HG03442 (cell line): ENCODE data around the gene KIF26A.

Source experiments
- ATAC-seq: cut with Tn5 transposase; IDR thresholded peaks from one replicate; pipeline ENCODE4 v1.9.1; 2021; ENCODE audit warnings: mild to moderate bottlenecking, moderate library complexity; ENCODE audit not compliant: unreplicated experiment

The KIF26A gene

DNA sequence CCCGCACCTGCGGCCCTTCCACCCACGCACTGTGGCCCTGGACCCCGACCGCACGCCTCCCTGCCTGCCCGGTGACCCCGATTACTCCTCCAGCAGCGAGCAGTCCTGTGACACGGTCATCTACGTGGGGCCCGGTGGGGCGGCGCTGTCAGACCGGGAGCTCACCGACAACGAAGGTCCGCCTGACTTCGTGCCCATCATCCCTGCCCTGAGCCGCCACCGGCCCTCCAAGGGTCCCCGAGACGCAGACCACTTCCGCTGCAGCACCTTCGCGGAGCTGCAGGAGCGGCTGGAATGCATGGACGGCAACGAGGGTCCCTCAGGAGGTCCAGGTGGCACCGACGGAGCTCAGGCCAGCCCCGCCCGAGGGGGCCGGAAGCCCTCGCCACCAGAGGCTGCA, 36.7 kb downstream of the KIF26A start:
- ATAC-seq, result no peak

DNA sequence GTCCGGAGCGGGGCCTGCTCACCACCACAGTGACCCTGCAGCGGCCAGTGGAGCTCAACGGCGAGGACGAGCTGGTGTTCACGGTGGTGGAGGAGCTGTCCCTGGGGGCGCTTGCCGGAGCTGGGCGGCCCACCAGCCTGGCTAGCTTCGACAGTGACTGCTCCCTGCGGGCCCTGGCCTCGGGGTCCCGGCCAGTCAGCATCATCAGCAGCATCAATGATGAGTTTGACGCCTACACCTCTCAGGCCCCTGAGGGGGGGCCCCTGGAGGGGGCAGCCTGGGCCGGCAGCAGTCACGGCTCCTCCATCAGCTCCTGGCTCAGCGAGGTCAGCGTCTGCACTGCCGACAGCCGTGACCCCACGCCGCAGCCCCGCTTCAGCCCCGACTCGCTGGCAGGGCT, 37.4 kb downstream of the KIF26A start:
- no peak for ATAC-seq

DNA sequence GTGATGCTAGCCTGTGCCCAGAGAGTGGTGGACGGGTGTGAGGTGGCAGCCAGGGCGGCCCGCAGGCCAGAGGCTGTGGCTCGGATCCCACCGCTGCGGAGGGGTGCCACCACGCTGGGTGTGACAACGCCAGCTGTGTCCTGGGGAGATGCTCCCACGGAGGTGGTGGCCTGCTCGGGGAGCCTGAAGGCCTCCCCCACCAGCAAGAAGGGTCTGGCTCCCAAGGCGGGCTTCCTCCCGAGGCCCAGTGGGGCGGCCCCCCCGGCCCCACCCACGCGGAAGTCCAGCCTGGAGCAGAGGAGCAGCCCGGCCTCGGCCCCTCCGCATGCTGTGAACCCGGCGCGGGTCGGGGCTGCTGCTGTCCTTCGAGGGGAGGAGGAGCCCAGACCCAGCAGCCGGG, 38.2 kb downstream of the KIF26A start:
- ATAC-seq, result no peak

DNA sequence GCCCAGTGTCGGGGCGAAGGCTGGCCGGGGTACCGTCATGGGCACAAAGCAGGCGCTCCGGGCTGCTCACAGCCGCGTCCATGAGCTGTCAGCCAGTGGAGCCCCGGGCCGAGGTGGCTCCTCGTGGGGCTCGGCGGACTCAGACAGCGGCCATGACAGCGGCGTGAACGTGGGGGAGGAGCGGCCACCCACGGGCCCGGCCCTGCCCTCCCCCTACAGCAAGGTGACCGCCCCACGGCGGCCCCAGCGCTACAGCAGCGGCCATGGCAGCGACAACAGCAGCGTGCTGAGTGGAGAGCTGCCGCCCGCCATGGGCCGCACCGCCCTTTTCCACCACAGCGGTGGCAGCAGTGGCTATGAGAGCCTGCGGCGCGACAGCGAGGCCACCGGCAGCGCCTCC, 39.0 kb downstream of the KIF26A start:
- no peak for ATAC-seq

DNA sequence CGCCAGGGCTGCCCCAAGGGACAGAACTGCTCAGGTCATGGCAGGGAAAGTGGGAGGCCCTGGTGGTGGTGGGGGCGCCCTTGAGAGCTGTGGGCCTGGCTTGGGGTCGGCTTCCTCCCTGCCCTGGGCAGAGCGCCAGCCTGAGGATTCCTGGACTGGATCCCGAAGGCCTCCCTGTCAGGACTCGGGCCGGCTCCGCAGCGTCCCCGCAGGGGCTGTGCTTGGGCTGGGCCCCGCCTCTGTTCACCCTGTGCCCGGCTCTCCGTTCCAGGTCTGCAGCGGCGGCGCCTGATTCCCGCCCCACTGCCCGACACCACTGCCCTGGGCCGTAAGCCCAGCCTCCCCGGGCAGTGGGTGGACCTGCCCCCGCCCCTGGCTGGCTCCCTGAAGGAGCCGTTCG, 39.9 kb downstream of the KIF26A start:
- ATAC-seq, result no peak

DNA sequence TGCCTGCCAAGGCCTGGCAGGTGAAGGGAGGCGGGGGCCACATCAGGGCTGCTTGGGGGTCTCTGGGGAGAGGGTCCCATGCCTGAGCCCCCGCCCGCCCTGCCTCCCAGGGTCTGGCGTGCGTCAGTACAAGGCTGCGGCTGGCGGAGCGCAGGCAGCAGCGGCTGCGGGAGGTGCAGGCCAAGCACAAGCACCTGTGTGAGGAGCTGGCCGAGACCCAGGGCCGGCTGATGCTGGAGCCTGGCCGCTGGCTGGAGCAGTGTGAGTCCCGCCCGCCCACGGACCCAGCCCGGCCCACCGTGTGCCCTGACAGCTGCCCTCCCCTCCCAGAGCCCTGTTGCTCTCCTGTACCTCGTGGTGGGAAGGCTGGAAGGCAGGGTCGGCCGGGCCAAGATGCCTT, 40.7 kb downstream of the KIF26A start:
- no peak for ATAC-seq

DNA sequence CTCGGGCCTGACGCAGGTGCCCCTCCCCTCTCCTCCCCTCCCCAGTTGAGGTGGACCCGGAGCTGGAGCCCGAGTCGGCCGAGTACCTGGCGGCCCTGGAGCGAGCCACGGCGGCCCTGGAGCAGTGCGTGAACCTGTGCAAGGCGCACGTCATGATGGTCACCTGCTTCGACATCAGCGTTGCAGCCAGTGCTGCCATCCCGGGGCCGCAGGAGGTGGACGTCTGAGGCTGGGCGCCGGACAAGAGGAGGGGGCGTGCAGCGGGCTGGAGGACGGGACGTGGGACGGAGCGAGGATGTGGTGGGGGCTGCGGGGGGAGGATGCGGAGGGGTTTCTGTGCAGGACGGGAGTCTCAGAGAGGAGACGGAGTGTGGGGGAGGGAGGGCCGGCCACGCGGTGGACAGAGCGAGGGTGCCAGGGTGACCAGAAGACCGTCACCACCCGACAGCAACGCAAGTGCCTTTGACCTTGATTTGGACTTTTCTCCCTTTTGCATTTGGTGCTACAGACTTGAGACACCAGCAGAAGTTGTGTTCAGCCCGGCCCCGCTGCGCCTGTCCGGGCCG, 41.3 kb downstream of the KIF26A start:
- no peak for ATAC-seq

DNA sequence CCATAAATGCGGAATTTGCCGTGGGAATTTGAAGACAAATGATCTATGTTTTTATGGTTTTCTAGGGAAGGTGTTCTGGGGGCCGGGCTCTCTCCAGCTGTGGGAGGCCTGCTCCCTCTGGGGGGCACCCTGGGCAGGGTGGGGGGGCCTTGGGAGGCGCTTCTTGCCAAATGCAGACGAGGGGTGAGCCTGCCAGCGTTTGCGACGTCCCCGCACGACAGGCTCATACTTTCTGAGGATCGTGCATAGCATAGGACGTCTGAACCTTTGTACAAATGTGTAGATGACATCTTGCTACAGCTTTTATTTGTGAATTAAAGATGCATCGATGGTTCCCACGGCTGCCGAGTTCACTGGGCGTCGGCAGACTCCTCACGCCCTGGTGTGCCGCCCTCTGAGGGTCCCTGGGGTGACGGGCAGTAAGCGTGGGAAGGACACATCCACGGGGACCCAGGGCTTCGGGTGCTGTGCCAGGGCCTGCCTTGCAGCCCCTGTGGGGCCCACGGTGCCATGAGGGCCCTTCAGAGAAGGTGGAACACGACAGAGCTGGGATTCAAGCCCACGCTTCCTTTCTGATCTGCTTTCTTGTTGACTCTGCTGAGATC, 42.3 kb downstream of the KIF26A start:
- ATAC-seq, result no peak

DNA sequence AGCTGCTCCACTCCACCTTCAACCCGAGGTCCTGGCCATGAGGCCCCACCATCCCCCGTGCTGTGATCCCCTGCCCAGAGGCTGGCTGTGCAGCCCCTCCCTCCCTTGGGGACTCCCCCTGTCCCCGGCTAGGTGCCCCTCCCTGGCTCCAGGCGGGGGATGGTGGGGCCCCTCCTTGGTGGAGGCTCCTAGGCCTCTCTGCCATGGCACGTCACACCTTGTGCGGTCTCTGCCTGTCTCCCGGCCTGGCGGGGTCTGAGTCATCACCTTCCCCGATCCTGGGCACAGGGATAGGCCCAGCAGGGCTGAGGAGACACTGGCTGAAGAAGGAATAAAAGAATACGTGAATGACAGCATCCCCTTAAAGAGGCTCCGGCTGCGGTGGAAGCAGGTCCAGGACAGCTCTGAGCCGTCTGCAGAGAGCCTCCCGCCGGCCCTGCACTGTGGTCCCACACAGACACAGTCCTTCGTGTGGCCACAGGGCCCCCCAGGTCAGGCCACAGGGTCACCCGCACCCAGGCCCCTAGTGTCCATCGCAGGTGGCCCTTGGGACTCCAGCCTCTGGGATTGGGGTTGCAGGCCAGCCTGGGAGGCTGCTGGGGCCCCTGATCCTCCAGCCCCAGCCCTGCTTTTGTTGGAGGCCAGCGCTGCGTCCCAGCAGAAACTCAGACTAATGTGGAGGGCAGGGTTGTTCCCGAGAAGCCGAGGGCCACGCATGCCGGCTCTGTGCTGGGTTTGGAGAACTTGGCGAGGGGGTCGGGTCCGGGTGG, 43.6 kb downstream of the KIF26A start:
- ATAC-seq, result no peak

DNA sequence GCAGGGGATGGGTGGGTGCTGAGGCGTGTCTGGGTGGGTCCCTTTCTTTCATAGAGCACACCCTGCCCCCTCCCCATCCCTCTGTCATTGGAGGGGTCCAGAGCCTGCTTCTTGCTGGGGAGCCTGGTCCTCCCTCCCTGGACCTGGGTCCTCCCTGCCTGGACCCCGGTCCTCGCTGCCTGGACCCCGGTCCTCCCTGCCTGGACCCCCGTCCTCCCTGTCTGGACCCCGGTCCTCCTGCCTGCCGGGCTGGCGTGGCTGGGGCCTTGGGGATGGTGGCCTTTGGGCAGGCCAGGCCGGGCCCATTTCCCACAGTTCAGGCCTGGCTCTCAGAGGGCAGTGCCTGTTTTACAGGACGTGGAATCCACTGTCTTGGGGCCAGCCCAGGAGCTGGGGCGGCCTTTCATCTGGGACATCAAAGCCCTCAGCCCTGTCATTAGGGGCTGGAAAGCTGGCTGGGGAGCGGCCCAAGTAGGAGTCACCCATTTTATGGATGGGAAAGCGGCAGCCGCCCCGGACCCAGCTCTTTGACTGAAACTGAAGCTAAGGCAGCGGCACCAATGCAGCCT, 44.6 kb downstream of the KIF26A start:
- no peak for ATAC-seq

DNA sequence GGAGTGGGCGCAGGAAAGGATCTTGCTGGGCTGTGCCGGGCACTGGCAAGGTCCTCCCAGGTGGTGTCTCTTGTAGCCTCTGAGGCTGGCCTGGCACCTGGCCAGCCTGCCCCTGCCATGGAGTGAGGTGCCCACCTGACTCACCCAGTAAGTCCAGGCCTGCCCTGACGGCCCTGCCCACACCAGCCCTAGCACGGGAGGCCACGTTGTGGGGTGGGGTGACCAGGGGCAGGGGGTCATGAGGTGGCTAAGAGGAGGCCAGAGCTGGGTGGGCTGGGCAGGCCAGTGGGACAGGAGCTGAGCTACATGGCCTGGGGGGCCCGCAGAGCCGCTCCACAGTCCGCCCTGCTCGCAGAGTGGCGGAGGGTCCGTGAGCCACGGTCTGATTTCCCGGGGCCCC, 45.4 kb downstream of the KIF26A start:
- ATAC-seq, result no peak

DNA sequence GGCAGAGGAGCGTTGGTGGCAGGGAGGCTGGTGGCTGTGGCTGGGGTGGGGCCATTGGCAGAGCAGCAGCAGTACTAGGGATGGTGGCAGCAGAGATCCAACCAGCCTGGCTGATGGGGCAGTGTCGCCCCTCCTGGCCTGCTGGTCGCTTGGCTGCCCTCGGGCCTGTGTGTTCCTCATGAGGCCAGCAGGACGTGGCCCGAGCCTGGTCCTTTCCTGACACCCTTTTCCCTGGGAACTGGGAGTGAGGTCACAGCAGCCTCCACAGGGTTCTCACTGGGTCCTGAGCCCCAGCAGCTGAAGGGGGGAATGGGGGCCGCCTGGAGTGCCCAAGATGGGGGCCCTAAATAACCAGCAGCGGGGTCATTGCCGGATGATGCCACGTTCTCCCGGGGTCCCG, 46.1 kb downstream of the KIF26A start:
- ATAC-seq, result no peak

DNA sequence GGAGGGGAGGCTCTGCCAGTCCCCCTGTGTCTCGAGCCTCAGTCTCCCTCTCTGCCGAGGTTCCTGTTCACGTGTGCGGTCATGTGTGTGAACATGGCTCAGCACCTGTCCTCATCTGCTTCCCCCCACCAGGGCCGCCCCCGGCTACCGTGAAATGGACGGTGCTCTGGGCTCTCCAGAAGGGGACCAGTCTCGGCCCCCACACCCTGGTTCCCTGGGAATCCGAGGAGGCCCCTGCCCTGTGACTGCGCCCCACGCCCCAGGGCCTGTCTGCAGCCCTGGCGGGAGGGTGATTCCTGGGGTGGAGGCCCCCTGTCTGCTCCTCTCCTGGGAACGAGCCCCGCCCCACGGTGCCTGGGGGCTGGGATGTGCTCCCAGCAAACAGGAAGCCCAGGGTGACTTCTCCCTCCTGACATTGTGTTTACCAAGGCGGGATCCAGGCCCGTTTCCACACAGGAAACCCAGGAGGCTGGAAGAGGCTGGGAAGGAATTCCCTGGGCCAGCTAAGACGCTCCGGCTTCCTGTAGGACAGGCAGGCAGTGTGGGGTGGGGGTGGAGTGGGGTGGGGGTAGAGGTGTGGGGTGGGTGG, 46.6 kb downstream of the KIF26A start:
- ATAC-seq, result no peak

DNA sequence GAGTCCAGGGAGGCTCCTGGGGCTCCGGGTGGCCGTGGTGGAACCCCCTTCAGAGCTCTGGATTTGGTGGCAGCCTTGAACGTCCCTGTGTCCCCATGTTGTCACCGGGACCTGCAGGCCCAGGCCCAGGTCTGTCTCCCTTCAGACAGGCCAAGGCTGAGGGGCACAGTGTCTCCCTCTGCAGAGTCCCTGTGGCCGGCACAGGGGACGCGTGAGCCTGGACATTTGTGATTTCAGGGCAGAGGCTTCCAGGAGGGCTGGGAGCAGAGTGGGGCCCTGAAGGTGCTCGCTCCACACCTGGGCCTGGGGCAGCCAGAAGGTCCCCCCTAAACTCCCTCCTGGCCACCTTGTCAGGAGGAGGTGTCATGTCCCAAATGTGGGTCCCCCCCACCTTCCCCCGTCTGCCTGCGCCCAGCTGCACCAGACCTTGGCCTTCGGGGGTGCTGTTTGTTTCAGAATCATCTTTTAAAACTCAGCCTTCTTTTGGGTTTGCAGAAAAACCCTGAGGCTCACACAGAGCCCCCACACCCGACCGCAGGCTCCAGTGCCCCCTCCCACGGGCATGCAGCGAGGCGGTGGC, 47.6 kb downstream of the KIF26A start:
- ATAC-seq, result no peak

DNA sequence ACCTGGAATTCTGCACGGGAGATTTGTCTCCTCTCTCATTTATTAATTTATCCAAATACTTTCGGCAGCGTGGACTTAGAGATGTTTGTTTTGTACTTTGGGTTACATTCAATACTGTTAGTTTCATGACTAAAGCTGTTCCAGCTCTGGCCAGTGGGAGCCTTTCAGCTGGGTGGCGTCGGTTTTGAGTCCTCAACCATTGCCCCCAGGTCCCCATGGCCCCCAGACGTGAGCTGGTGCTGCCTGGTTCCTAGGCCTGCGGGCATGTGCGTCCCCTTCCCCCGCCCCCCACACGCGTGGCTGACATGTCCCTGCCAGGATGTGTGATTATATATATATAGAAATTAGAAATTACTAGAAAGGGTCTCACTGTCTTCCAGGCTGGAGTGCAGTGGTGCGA, 48.2 kb downstream of the KIF26A start:
- ATAC-seq, result no peak

DNA sequence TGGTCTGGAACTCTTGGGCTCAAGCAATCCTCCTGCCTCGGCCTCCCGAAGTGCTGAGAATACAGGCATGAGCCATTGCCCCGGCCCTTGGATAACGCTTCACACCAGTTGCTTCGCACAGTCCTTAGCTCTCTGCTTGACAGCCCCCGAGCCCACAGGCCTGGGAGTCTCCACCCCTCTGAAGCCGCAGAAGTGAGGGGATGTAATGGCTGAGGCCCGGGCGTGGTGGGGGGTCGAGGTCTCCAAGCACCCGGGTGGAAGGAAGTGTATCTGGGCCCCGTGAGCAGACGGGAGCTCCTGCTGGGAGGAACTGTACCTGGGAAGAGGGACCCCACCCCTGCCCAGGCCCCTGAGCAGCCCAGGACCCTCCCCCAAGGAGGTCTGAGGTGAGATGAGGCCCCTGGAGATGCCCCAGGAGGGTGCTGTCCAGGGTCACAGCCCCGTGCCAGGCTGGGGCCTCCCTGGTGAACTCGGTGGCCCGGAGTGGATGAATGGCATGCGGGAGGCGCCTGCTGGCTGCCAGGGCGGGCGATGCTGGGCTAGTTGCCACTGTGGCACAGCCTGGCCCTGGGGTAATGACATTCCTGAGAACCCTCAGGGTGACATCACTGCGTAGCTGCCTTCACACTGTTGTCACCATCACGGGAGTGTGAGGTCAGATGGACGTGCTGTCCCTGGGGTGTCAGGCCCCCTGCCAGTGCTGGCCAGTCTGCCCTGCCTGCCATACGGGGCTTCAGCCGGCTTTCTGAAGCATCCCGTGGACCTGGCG, 48.9 kb downstream of the KIF26A start:
- ATAC-seq, result no peak

DNA sequence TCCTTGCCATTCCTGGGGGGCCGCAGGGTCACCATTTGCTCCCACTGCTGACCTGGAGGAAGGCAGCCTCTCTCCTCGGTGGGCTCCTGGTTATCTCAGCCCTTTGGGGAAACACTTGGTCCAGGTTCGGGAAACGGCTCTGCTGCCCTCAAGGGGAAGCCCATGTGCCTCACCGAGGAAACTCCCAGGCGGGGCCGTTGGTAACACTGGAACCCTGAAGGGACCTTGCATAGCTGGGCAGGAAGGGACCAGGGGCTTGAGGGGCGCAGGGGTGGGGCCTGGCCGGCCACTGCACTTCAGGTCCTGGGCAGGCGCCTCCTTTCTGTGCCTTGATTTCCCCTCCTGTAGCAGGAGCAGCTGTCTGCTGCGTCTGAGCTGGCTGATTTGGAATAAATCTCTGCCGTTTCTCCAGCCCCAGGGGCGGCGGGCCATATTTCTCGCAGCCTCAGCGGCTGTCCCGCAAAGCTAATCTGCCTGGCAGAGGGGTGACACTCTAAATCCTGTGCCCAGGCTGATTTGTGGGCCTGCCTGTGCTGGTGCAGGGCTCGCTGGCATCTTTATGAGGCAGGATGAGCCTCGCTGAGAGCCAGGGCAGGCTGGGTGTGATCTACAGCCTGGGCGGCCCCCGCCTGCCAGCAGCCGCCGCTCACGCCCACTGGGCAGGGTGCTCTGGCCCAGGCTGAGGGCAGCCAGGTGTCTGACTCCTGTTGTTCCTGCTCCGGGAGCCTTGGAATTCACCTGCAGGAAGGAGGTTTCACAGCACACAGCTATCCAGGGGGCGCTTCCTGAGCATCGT, 49.7 kb downstream of the KIF26A start:
- ATAC-seq, result no peak

DNA sequence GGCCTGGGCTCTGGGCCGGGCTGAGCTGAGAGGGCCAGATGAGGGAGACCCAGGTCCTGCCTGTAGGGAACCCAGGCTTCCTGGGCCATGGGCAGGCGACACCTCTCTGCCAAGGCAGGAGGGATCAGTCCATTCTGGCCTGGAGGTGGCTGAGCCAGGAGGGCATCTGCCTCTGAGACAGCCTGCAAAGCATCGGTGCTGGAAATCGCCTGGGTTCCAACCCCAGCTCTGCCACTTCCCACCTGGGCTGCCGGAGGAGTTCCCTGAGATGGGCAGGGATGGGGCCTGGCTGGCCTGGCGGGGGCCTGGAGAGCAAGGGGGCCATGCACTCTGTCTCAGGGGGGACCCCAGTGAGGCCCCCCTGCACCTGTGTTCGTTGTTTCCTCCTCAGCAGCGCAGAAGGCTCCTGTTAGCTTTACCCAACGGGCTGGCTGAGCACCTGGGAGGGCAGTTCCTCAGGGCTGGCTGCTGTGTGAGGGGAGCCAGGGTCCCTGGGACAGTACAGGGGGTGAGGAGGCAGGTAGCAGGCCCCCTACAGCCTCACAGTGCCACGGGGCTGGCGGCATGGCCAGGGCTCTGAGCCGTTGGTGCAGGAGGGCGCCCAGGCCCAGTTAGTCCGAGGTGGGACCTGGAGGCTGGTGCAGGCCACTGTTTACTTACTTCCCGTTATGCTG, 50.5 kb downstream of the KIF26A start:
- no peak for ATAC-seq

DNA sequence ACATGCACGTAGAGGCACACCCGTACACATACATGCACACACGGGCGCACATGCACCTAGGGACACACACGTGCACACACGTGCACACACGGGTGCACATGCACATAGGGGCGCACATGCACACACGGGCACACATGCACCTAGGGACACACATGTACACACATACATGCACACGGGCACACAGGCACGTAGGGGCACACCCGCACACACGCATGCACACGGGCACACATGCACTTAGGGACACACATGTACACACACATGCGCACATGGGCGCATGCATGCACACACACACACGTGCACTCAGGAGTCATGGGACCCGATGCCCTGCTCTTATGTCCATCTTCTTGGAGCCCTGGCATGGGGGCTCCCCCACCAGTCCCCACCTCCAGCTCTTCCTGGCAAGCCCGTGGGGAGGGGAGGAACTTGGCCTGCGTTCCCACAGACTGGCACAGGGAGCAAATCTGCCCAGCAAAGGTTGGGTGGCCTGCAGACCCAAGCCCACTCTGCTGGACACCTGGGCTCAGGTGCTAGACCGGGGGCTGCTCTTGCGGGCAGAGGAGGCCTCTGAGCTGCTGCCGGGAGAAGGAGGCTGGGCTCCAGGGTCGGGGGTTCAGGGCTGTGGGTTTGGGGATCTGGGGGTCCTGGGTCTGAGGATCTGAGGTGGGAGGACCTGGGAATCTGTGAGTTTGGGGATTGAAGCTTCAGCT, 51.4 kb downstream of the KIF26A start:
- ATAC-seq, result no peak
